Caco-2 (cell line): ENCODE data around the gene KLC3. TPM values are rescaled to one million over a fixed set of nuclear protein-coding genes. Genes with fewer than 3 reads are reported as not detected.

Source experiments
- BruUV-seq: library from RNA; stranded (reverse); fragments of 400-500 nt; replicated peaks from 2 replicates; lab custom pipeline; 2021; lab: Mats Ljungman, UMichigan
- CTCF ChIA-PET: fragments of 300-600 bp; sonication (Branson Sonifier 250); formaldehyde crosslinking; loops from one replicate; lab custom pipeline; 2022; ENCODE audit warnings: antibody characterized with exemption; lab: Charles Lee
- POLR2A ChIA-PET: fragments of 300-600 bp; sonication (Branson Sonifier 250); formaldehyde crosslinking; loops from one replicate; lab custom pipeline; 2022; ENCODE audit warnings: antibody characterized with exemption; lab: Charles Lee
- DNase-seq, 2 experiments: peaks; one replicate each; pipeline versions ENCODE4 v3.0.0 to v3.0.0-alpha.2; 2020 to 2022
- H3K27me3 ChIP-seq: replicated peaks from 2 replicates; pipeline ENCODE4 v1.6.0; 2011; ENCODE audit warnings: low read length; ENCODE audit not compliant: control insufficient read depth, insufficient read depth
- H3K36me3 ChIP-seq: 2 replicates; pipeline ENCODE4 v1.5.1; 2011; ENCODE audit warnings: low read length; ENCODE audit not compliant: control insufficient read depth, insufficient read depth
- H3K4me1 ChIP-seq: fragments of 250-450 bp; sonication (Bioruptor Pico); 2 replicates; pipeline ENCODE4 v1.5.1; 2020; ENCODE audit warnings: mild to moderate bottlenecking
- H3K4me3 ChIP-seq: 2 replicates; pipeline ENCODE4 v1.5.1; 2011; ENCODE audit warnings: low read depth, mild to moderate bottlenecking, control low read depth, low read length
- H3K9me3 ChIP-seq: fragments of 250-450 bp; sonication (Bioruptor Pico); 2 replicates; pipeline ENCODE4 v1.5.1; 2020; ENCODE audit warnings: mild to moderate bottlenecking, moderate library complexity
- H3K27ac Mint-ChIP-seq: one replicate; pipeline ENCODE4 v1.8.0; 2022; ENCODE audit warnings: mixed read lengths; ENCODE audit not compliant: unreplicated experiment
- H3K27me3 Mint-ChIP-seq: one replicate; pipeline ENCODE4 v1.8.0; 2022; ENCODE audit warnings: mixed read lengths; ENCODE audit not compliant: insufficient read depth, unreplicated experiment
- H3K36me3 Mint-ChIP-seq: one replicate; pipeline ENCODE4 v1.8.0; 2022; ENCODE audit warnings: mild to moderate bottlenecking, mixed read lengths; ENCODE audit not compliant: insufficient read depth, unreplicated experiment
- H3K4me1 Mint-ChIP-seq: one replicate; pipeline ENCODE4 v1.8.0; 2022; ENCODE audit warnings: low read depth, mixed read lengths; ENCODE audit not compliant: unreplicated experiment
- H3K4me3 Mint-ChIP-seq: one replicate; pipeline ENCODE4 v1.8.0; 2022; ENCODE audit warnings: mild to moderate bottlenecking, moderate library complexity, mixed read lengths; ENCODE audit not compliant: unreplicated experiment
- H3K9me3 Mint-ChIP-seq: one replicate; pipeline ENCODE4 v1.8.0; 2022; ENCODE audit warnings: mixed read lengths; ENCODE audit not compliant: unreplicated experiment
- CTCF ChIP-seq, 2 experiments: fragments of 200-600 bp in 1 of 2; IDR thresholded peaks; 1 replicate in 1 of 2; 2 replicates in 1 of 2; pipeline versions ENCODE4 v1.5.1 to v1.8.0; 2011 to 2022; ENCODE audit warnings: antibody characterized with exemption in 1 of 2, control low read depth in 1 of 2, inconsistent platforms in 1 of 2, low read depth in 1 of 2, low read length in 1 of 2, mild to moderate bottlenecking in 1 of 2, moderate library complexity in 1 of 2; ENCODE audit not compliant: insufficient read depth in 1 of 2, severe bottlenecking in 1 of 2, unreplicated experiment in 1 of 2
- intact Hi-C: fragments of 100-400 bp; cut with micrococcal nuclease; formaldehyde crosslinking; loops from one replicate; pipeline ENCODE4 v1.10.0; 2022; ENCODE audit not compliant: unreplicated experiment
- total RNA-seq: library from RNA; stranded (reverse); gene quantifications from 2 replicates; pipeline ENCODE4 v1.2.3, GENCODE V29; 2022

KLC3 gene
- total RNA-seq, 1 experiment from 2014 or later: 10.2 TPM

- CTCF ChIA-PET: no interaction called here
- H3K36me3 ChIP-seq: peaks cover 2% of the 10 kb centered on the region
- no peaks in the 10 kb centered on the region for H3K27me3 Mint-ChIP-seq
- POLR2A ChIA-PET: no interaction called here
- H3K9me3 Mint-ChIP-seq: no peaks in the 10 kb centered on the region
- no peak for DNase-seq
- H3K9me3 ChIP-seq: 0 out of 2 replicates have a peak, but pooled peaks cover 2% of the 10 kb centered on the region
- no peaks in the 10 kb centered on the region for H3K27me3 ChIP-seq
- no peak overlapping the region for H3K27ac Mint-ChIP-seq
- no peak overlapping the region for H3K4me3 ChIP-seq
- H3K4me1 Mint-ChIP-seq: peaks cover 9% of the 10 kb centered on the region
- H3K36me3 Mint-ChIP-seq: peaks cover 13% of the 10 kb centered on the region
- intact Hi-C loops: no loop called here
- H3K4me3 Mint-ChIP-seq: no peak overlapping the region
- no TSS peak for BruUV-seq
- peaks cover 8% of the 10 kb centered on the region; the same call in 1 of the 2 replicates for H3K4me1 ChIP-seq
- no peak for TF ChIP-seq CTCF (IDR thresholded peaks at IDR 0.05; ENCODE audit: insufficient read depth in 1 of 2, low read depth in 1 of 2, low read length in 1 of 2, severe bottlenecking in 1 of 2, unreplicated experiment in 1 of 2)
Measured at GRCh38 chr19:45302416-45302815, 38.1 kb upstream of the KLC3 start.

- H3K27me3 ChIP-seq: no peaks in the 10 kb centered on the region
- H3K4me3 Mint-ChIP-seq: no peak overlapping the region
- peaks cover 8% of the 10 kb centered on the region; the same call in 1 of the 2 replicates for H3K4me1 ChIP-seq
- no peak for DNase-seq
- no peak overlapping the region for H3K4me3 ChIP-seq
- TF ChIP-seq CTCF (IDR thresholded peaks at IDR 0.05; ENCODE audit: insufficient read depth in 1 of 2, low read depth in 1 of 2, low read length in 1 of 2, severe bottlenecking in 1 of 2, unreplicated experiment in 1 of 2): no peak
- no peak overlapping the region for H3K27ac Mint-ChIP-seq
- intact Hi-C loops: no loop called here
- H3K9me3 Mint-ChIP-seq: no peaks in the 10 kb centered on the region
- peaks cover 9% of the 10 kb centered on the region for H3K4me1 Mint-ChIP-seq
- 0 out of 2 replicates have a peak, but pooled peaks cover 2% of the 10 kb centered on the region for H3K9me3 ChIP-seq
- H3K36me3 Mint-ChIP-seq: peaks cover 13% of the 10 kb centered on the region
- CTCF ChIA-PET: no interaction called here
- no peaks in the 10 kb centered on the region for H3K27me3 Mint-ChIP-seq
- BruUV-seq: no TSS peak
- peaks cover 2% of the 10 kb centered on the region; the same call in 1 of the 2 replicates for H3K36me3 ChIP-seq
- POLR2A ChIA-PET: no interaction called here
Measured at GRCh38 chr19:45303269-45304060, 37.1 kb upstream of the KLC3 start.

- ChIA-PET POLR2A (interaction anchor here (0.5 kb wide), 1 partner anchor 19 kb away, joined by 6 read pairs; no protein-coding TSS in a partner anchor), CTCF (interaction anchor here (0.7 kb wide), 1 partner anchor 61 kb away, joined by 3 read pairs; no protein-coding TSS in a partner anchor)
- peaks cover 13% of the 10 kb centered on the region for H3K36me3 Mint-ChIP-seq
- no peaks in the 10 kb centered on the region for H3K27me3 ChIP-seq
- DNase-seq: no peak
- TF ChIP-seq CTCF (IDR thresholded peaks at IDR 0.05; ENCODE audit: insufficient read depth in 1 of 2, low read depth in 1 of 2, low read length in 1 of 2, severe bottlenecking in 1 of 2, unreplicated experiment in 1 of 2): no peak
- H3K4me3 Mint-ChIP-seq: no peak overlapping the region
- no peak overlapping the region for H3K4me3 ChIP-seq
- peaks cover 5% of the 10 kb centered on the region for H3K4me1 Mint-ChIP-seq
- H3K9me3 Mint-ChIP-seq: no peaks in the 10 kb centered on the region
- no peaks in the 10 kb centered on the region for H3K27me3 Mint-ChIP-seq
- 0 out of 2 replicates have a peak, but pooled peaks cover 2% of the 10 kb centered on the region for H3K9me3 ChIP-seq
- intact Hi-C loops: no loop called here
- peaks cover 2% of the 10 kb centered on the region; the same call in 1 of the 2 replicates for H3K36me3 ChIP-seq
- H3K4me1 ChIP-seq: peaks cover 4% of the 10 kb centered on the region; the same call in 1 of the 2 replicates
- no TSS peak for BruUV-seq
- H3K27ac Mint-ChIP-seq: no peak overlapping the region
Measured at GRCh38 chr19:45304141-45304926, 36.2 kb upstream of the KLC3 start.
